NCI-H187 (cell line): ENCODE results near the gene IL17RA.
"Not testable (repeated sequence)": the region's sequence is repeated elsewhere in the genome, so short reads cannot be mapped to it uniquely, and the experiment has no call there.

Experiments
- DNase-seq, 2 experiments: peaks; one replicate each; lab custom pipeline; 2025; lab: John Stamatoyannopoulos, UW

IL17RA gene

DNA sequence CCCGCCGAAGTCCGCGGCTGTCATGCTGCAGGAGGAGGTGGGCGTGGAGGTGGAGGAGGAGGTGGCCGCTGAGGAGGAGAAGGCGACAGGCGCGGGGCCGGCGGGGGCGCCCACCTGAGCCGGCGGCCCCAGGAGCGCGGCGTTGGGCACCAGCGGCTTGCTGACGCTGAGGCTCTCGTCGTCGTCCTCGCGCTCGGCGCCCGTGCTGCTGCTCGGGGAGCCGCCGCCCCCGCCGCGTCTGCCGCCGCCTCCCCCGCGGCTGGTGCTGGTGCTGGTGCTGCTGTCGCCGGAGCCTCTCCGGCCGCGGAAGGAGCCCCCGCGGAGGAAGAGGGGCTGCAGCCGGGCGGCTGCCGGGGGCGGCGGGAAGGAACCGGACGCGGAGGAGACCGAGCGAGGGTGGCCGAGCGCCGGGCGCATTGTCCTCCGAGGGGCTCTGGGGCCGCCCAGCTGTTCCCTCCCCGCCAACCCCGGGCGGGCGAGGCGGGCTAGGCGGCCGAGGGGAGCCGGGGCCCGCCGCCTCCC is 36.0 kb downstream of the IL17RA start:
- no peak for DNase-seq

DNA sequence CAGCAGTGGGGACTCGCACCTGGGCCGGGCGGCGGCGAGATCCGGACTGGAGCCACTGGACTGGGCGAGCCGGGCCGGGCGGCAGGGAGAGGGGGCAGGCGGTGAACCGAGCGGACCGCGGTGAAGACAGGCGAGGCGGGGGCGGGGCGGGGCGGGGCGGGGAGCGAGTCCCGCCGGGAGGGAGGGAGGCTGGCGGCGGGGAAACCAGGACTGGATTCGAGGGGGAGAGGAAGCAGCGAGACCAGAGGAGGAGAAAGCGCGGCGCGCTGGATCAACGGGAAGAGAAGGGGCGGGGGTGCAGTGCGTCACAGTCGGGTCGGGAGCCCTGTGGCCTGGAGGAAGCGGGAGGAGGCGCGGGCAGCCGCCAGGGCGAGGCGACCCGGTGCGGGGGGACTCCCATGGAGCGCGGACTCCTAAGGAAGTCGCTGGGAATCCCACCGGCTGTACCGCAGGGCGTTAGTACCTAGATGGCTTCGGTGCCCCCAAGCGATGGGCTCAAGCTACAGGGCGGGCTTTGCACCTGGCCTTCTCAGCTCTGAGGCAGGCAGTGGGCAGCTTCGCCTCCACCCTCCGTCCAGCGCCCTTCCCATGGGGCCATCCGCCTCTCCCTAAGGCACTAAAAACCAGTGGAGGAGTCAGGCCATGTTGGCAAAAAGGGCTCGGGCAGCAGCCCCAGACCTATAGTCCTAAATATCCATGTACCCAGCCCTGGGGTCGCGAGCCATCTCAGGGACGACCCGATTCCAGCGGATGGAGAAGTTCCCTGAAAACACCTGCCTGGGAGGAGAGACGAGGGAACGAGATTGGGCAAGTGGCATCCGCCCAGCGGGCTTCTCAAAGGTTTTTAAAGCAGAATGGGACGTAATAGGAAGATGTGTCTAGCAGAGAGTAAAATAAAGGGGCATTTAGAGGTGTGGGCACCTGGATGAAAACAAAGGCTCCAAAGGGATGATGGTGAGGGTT is 36.7 kb downstream of the IL17RA start, which contains the start of gene TMEM121B:
TMEM121B (minus strand) TSS at position 128 of the 963 bp plus-strand sequence. CDS start 233 bp downstream, outside the sequence.
- peak; percentile 29 to 80 for DNase-seq

DNA sequence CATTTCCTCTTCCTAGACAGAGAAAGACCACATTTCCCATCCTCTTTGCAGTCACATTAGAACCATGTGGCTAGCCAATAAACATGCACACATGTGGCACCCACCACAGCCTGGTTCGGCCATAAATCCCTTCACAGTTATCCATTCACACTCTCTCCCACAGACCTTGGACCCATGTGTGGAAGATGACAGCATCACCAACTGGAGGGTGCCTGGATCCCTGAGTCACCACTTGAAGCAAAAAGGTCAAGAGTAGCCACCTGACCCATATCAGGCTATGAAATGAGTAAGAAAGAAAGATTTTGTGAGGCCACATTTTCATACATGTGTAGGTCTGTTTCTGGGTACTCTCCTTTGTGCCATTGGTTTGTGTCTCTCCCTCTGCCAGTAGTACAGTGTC is 45.4 kb downstream of the IL17RA start:
- no peak for DNase-seq

DNA sequence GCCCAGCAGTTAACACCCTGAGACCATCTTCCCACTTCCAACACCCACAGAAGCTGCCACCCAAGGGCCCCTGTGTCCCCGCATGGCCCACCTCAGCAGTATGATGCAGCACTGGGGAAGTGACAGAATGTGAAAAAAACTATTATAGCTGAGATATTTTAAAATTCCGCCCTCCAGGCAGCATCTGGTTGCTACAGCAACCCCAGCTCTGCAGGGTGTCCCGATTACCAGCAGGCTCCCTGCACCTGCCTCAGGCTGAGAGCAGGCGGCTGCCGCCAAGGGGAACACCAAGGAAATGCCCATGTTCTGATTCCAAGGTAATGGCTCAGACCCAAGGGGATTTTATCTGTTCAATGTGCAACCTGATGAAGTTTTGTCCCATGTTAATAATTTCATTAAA is 46.9 kb downstream of the IL17RA start:
- DNase-seq: peak in 1 of 2 experiments; percentile 3

DNA sequence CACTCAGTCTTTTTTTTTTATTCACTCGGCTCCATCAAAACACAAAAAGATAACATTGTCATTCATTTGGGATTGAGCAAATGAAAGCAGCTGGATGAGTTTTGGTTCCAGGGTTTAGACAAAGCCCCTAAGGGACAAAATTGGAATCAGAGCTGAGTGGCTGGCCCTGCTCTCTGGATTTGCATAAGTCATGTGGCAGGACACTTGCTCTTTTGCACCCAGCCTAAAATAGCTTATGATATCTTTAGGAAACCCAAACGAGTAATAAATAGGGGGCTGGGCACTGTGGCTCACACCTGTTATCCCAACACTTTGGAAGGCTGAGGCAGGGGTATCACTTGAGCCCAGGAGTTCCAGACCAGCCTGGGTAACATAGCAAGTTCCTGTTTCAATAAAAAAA is 47.3 kb downstream of the IL17RA start:
- DNase-seq: no peak

DNA sequence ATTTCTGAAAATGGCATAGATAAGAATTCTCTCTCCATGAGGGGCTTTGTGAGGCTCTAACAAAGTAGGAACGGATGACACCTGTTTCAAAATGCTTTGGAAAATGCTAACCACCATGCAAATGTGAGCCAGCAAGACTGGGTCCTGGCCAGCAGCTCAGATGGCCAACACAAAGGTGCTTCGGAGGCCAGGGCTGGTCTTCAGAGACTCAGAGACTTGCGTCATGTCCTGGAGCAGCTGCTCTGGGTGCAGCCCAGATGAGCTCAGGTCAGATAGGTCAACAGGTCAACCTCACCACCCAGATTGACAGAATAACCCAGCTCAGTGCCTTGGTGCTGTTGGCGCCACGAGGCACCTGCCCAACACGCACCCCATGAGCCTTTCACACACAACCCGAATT is 48.3 kb downstream of the IL17RA start:
- DNase-seq: no peak

DNA sequence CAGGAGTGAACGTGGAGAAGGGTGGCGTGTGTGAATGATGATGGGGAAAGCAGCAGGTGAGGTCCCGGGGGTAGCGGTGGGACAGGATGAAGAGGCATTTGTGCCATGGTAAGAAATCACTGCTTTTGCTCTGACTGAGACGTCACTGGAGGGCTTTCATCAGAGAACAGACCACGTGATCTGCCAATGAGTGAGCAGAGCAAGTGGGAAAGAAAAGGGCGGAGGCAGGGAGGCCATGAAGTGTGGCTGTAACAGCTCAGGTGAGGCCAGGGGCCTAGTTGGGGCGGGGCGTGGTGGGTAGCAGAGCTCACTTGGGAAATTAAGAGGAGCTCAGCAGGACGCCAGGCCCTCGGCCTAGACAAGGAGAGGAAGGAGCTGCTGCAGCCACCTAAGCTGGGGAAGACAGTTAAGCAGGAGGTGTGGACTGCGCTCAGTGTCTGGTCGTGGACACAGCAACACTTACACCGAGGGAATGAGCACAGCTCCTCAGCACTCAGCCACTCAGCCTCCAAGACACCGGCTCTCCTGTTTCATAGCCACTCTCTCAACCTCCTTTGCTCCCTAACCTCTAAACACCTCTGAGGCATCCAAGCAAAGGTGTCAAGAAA is 50.5 kb downstream of the IL17RA start:
- DNase-seq: no peak

DNA sequence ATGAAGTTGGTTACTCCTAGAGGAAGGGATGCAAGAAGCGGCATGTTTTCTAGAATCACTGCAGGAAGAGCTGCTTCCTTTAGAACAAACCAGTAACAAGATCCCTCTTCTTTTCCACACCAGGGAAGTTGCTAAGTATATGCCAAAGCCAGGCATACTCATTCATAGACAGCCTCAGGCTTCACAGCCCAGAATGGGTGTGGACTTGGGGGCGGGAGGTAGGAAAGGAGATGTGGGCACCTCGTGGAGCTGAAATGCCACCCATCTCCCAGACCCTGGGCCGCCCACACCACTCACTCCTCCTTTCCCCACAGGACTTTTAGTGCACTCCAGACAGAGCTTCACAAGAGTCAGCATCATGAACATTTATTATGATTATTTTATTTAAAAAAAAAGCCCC is 52.4 kb downstream of the IL17RA start:
- no peak for DNase-seq

DNA sequence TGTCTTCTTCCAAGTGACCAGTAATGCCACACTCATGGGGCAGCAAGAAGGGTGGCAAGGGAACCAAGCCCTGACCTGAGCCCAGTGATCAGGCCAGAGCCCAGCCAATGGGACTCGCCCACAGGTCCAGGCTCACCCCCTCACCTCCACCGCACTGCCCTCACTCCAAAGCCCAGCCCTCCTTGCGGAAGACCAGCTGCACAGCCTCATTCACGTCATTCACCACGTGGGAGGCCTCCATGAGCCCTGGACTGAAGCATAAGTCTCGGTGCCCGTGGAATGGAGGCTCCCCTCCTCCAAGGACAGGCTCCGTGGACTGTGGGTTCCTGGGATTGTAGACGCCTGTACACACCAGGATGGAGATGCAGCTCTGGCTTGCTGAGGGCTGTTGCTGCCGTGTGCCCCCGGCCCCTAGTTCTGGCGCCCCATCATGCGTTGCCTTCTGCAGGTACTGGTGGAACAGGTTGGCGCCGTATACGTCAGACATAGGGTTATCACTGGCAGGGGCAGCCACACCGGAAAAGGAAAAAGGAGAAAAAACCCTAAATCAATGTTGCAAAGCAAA is 53.1 kb downstream of the IL17RA start:
- DNase-seq: no peak

DNA sequence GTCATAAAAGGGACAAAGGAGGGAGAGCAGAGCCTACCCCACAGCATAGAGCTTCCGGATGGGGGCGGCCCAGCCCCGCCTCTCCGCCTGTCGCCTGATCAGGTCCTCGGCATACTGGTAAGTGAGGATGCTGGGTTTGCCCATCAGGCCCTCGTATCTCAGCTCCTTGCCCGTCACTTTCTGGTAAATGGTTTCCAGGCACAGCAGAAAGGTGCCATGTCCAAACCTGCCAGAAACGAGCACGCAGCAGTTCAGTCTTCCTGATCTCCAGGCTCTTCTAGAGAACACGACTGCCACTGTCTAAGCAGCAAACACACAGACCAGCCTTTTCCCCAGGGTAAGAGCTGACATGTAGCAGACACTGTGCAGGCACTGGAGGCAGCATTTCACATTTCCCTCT is 53.7 kb downstream of the IL17RA start:
- DNase-seq: no peak

DNA sequence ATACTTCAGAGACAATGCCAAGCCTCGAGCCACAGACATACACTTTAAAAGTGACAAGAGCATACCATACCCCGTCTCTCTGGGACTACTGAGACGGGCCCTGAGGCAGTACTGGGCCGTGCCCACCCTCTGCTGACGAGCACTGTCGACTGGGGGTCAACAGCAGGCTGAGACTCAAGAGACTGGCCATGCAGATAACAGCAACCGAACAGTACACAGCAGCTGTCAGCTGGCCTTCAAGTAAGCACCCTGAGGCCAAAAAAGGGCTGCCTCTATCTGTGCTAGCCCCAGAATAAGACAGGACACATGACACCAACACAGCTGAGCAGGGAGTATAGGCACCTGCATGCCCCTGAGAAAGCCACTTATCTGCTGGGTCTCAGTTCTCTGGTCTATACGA is 55.2 kb downstream of the IL17RA start:
- DNase-seq: no peak

DNA sequence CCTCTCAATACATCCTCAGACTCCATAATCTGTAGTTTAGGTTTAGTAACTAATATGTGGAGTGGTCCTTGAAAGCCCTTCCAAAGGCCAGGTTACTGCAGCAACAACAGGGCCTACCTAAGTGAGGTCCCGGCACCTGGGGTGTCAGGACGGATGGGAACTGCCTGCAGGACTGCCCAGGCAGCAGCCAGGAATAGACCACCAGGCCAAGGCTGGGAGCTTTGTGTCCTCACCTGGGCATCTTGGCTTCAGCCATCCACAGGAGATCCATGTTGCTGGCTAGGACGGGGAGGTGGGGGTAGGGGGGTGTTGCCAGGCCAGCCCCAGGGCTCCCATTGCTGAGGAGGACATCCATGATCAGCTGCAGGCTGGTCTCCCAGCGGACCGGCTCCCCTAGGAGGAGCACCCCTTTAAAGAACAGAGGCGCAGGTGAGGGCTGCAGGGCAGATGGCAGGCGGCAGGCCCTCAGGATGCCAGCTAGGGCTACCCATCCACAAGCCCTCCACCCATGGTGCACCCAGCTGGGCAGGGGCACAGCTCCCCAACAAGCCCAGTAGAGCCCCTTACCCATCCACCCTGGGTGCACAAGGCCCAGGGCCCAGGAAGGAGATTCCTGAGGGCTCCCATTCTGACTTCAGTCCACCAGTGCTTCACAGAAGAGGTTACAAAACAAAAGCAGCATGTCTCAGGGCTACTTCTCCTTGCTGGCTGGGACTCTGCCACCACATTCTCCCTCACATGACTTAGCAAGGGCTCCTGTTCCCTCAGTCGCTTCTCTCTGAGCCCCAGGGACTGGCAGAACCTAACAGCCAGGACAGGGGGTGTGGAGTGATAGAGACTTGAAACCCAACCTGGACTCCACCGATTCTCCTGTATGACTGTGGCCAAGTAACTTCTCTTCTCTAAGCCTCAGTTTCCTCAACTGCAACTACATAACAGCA is 56.3 kb downstream of the IL17RA start:
- no peak for DNase-seq

DNA sequence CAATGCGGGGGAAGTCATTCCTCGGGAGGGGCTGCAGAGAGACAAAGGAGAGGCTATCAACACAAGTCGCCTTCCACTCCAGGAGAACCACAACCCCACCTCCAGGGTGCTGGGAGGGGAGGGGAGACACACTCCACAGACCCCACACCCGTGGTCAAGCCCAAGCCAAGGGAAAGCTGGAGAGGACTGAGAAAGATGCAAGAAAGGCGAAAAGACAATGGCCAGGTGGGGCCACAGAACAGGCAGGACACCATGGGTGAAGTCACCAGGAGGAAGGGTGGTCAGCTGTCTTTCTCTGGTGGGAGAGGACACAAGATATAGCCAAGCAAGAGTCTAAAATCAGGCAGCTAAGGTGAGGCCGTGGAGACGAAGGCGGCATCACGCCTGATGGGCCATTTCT is 58.3 kb downstream of the IL17RA start:
- DNase-seq: no peak

DNA sequence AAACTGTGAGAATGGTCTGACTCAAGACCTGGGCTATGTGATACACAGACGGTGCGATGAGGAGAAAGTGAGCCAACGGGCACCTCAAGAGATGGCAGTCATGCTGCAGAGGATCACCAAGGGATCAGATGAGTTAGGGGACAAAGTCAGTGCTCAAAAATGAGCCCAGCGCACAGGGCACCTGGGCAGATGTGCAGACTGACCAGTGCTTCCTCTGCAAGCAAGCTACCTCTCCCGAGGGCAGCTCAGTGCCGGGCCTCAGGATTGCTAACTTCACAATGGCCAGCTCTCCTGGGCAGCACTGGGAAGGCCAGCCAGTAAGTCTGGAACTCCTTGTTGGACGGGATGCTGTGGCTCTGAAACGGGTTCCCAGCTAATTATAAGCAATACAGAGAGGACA is 59.0 kb downstream of the IL17RA start:
- DNase-seq: no peak

DNA sequence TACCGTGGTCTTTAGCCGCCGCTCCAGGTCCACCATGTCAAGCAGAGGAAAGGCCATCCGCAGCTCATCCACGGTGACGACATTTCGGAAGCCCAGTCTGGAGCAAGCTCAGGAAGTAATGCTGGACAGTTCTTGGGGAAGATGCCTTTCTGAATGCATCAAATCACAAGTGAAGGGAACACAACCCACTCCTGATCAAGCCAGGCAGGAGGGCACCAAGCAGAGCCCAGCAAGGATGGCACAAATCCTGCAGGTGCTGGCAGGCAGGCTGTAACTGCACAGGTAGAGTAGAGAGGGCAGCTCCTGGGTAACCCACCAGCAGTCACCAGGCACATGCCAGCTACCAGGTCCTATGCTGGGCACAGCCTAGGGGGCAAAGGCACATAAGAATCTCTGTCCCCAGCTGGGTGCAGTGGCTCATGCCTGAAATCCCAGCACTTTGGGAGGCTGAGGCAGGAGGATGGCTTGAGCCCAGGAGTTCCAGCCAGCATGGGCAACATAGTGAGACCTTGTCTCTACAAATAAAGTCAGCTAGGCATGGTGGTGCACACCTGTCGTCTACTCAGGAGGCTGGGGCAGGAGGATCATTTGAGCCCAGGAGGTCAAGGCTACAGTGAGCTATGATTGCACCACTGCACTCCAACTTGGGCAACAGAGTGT is 60.4 kb downstream of the IL17RA start:
- no peak for DNase-seq

DNA sequence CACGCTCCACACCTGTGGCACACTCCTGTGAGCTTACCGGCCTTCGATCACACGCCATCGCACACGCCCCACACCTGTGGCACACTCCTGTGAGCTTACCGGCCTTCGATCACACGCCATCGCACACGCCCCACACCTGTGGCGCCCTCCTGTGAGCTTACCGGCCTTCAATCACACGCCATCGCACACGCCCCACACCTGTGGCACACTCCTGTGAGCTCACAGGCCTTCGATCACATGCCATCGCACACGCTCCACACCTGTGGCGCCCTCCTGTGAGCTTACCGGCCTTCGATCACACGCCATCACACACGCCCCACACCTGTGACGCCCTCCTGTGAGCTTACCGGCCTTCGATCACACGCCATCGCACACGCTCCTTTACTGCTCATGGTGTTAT is 62.7 kb downstream of the IL17RA start:
- DNase-seq: not testable (repeated sequence)

DNA sequence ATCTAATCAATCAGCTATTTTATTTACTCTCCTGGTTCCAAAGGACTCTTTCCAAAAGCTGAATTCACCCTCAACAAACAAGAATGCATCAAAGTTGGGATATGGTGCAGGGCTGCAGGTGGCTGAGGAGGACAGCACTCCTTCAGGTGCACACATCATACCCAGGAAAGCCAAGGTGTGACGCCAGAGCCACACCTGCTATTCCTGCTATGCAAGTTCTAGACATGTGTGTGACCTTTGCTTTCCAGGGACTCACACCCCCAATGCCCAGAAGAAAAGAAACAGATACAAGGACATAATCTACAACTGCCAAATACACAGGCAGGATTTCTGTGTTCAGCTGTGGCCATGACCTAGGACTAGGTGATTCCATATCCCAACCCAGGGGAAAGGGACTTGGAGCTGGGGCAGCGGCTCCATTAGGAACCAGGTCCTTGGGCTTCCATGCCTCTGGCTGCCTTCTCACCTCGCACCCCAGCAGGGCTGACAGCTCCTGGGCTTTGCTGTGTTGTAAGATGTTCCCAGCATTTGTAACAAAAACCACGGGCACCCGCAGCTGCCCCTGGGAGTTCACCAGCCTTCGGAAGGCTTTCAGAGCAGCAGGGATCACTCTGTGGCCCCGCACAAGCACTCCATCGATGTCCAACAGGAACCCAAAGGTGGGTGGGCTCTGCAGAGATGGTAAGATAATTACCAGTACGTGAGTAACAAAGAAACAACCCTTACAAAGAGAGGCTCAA is 64.4 kb downstream of the IL17RA start:
- DNase-seq: no peak

DNA sequence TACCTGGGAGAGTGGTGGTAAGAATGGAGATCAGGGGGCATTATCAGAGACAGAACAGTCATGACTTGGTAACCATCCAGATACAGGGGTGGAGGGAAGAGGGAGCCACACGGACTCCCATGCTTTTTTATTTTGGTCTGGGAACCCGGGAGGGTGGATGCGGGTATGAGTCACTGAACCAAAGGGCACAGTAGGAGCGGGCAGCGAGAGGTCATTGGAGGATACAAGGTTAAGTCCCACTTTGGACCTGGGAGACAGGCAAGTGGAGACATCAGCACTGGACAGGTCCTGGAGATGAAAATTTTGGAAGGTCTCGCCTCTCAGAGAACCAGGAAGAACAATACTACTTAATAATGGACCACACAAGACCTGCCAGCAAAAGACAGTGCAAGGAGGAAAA is 67.5 kb downstream of the IL17RA start:
- DNase-seq: no peak

DNA sequence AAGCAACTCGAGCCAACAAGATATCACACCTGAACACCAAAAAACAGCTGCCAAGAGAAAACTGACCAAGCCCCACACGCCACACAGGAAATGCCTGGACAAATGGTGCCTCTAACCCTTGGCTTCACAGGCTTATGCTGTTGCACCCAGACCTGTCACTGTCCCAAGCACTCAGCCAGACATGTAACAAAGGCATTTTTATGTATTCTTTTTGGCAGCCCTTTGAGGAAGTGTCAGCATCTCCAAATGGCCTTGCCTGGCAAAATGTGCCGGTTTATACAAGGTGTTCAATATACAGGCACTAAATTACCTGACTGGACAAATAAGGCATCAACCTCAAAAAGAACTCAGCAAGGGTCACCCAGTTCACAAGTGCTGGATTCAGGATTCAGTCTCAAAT is 68.2 kb downstream of the IL17RA start:
- no peak for DNase-seq

DNA sequence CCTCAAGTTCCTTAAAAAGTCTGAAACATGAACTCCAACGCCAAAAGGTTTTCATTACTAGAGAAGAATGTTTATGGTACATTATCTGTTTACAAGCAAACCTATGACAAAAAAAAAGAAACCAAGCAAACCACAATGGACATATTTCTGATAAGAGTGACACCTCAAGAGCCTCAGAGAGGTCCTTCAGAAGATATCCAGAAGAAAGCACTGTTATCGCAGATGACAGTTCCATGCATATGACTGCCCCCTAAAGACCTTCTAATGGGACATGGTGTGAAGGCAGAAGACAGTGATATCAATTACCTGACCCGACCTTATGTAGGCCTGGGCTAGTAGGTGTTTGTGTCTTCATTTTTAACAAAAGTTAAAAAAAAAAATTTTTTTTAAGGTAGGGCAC is 71.1 kb downstream of the IL17RA start:
- DNase-seq: no peak
